A549 (cell line): ENCODE measurements around the gene PIK3CB. TPM values are rescaled to one million over a fixed set of nuclear protein-coding genes. Genes with fewer than 3 reads are reported as not detected.

ENCODE experiments used
- ATAC-seq, 2 experiments: fragments of 200-7000 bp in 1 of 2; fragments of >200 bp in 1 of 2; cut with Nextera tagmentation in 1 of 2; cut with Tn5 transposase in 1 of 2; 3 replicates each; pipeline versions ENCODE4 v1.8.0 to v1.9.1; 2018 to 2020; ENCODE audit warnings: mild to moderate bottlenecking in 1 of 2, moderate library complexity in 1 of 2
- CTCF ChIA-PET: fragments of 300-600 bp; sonication (Branson Sonifier 250); formaldehyde crosslinking; extraction: SDS; loops from one replicate; lab custom pipeline; 2021; ENCODE audit warnings: antibody characterized with exemption, inconsistent platforms; lab: Yijun Ruan, JAX
- POLR2A ChIA-PET: fragments of 350-600 bp; formaldehyde crosslinking; extraction: SDS; loops from one replicate; lab custom pipeline; 2021; ENCODE audit warnings: antibody characterized with exemption, inconsistent platforms; lab: Yijun Ruan, JAX
- DNase-seq, 2 experiments: peaks; one replicate each; pipeline versions ENCODE4 v3.0.0 to v3.0.0-alpha.2; 2011 to 2016; ENCODE audit warnings: low read depth in 1 of 2, low spot score in 1 of 2
- FAIRE-seq: peaks from 2 replicates; lab custom pipeline; 2011; peaks lifted over from hg19 to GRCh38; lab: Jason Lieb, UNC
- H3K27ac ChIP-seq, 2 experiments: fragments of >200 bp; sonication (Bioruptor Twin); formaldehyde crosslinking; 3 replicates each; pipeline ENCODE4 v1.5.1; 2016 to 2017
- H3K4me1 ChIP-seq: fragments of >200 bp; sonication (Bioruptor Twin); formaldehyde crosslinking; 3 replicates; pipeline ENCODE4 v1.6.1; 2016
- H3K4me2 ChIP-seq: fragments of >200 bp; sonication (Bioruptor Twin); formaldehyde crosslinking; 3 replicates; pipeline ENCODE4 v1.6.1; 2016
- H3K4me3 ChIP-seq: fragments of >200 bp; sonication (Bioruptor Twin); formaldehyde crosslinking; 3 replicates; pipeline ENCODE4 v1.5.1; 2016
- H3K9me3 ChIP-seq: fragments of >200 bp; sonication (Bioruptor Twin); formaldehyde crosslinking; 3 replicates; pipeline ENCODE4 v1.6.1; 2016
- BHLHE40 ChIP-seq: IDR thresholded peaks from 2 replicates; pipeline ENCODE4 v1.6.1; 2012; ENCODE audit warnings: low read depth, low read length, inconsistent platforms
- CBX2 ChIP-seq: fragments of 200-600 bp; sonication (generic); IDR thresholded peaks from 2 replicates; pipeline ENCODE4 v1.6.1; 2016; ENCODE audit warnings: low read depth, mild to moderate bottlenecking, borderline replicate concordance
- CBX8 ChIP-seq: fragments of 200-600 bp; sonication (generic); IDR thresholded peaks from 2 replicates; pipeline ENCODE4 v1.6.1; 2016
- CEBPB ChIP-seq, 2 experiments: fragments of >200 bp in 1 of 2; sonication (Bioruptor Twin) in 1 of 2; formaldehyde crosslinking in 1 of 2; IDR thresholded peaks; 2 replicates each; pipeline ENCODE4 v1.6.1; 2012 to 2016
- CHD2 ChIP-seq: fragments of 150-350 bp; IDR thresholded peaks from 2 replicates; pipeline ENCODE4 v1.6.1; 2014; ENCODE audit warnings: low read length; ENCODE audit not compliant: partially characterized antibody
- CHD4 ChIP-seq: fragments of 200-600 bp; sonication (generic); IDR thresholded peaks from 2 replicates; pipeline ENCODE4 v1.6.1; 2016; ENCODE audit warnings: antibody characterized with exemption, mild to moderate bottlenecking, borderline replicate concordance
- CTCF ChIP-seq: fragments of >200 bp; sonication (Bioruptor Twin); formaldehyde crosslinking; IDR thresholded peaks from 3 replicates; pipeline ENCODE4 v1.5.1; 2016
- E2F6 ChIP-seq: IDR thresholded peaks from 2 replicates; pipeline ENCODE4 v1.6.1; 2012; ENCODE audit warnings: low read depth, borderline replicate concordance
- EHF ChIP-seq: fragments of 250-450 bp; sonication (Bioruptor Pico); IDR thresholded peaks from 2 replicates; pipeline ENCODE4 v1.5.0; 2020; ENCODE audit warnings: mild to moderate bottlenecking
- HDAC2 ChIP-seq: fragments of 200-600 bp; sonication (generic); IDR thresholded peaks from 2 replicates; pipeline ENCODE4 v1.6.1; 2016
- HMGXB4 ChIP-seq: fragments of 250-450 bp; sonication (Bioruptor Pico); IDR thresholded peaks from 2 replicates; pipeline ENCODE4 v1.5.0; 2021; ENCODE audit warnings: mild to moderate bottlenecking, moderate library complexity, borderline replicate concordance
- MAFK ChIP-seq: fragments of 450-650 bp; IDR thresholded peaks from 2 replicates; pipeline ENCODE4 v1.6.1; 2014; ENCODE audit not compliant: partially characterized antibody
- MYC ChIP-seq: IDR thresholded peaks from 2 replicates; pipeline ENCODE4 v1.6.1; 2012; ENCODE audit warnings: mild to moderate bottlenecking, inconsistent platforms, low read length, improper control_type of control experiment, borderline replicate concordance
- NR3C1 ChIP-seq: fragments of >200 bp; sonication (Bioruptor Twin); formaldehyde crosslinking; IDR thresholded peaks from 3 replicates; pipeline ENCODE4 v1.6.1; 2017
- POLR2AphosphoS2 ChIP-seq: conservative IDR thresholded peaks from 2 replicates; pipeline ENCODE4 v1.6.1; 2012; ENCODE audit warnings: low read length, improper control_type of control experiment, inconsistent platforms
- RAD21 ChIP-seq, 2 experiments: fragments of >200 bp in 1 of 2; sonication (Bioruptor Twin) in 1 of 2; formaldehyde crosslinking in 1 of 2; IDR thresholded peaks in 1 of 2; conservative IDR thresholded peaks in 1 of 2; 2 replicates in 1 of 2; 3 replicates in 1 of 2; pipeline ENCODE4 v1.6.1; 2012 to 2018; ENCODE audit warnings: inconsistent platforms in 1 of 2
- RNF2 ChIP-seq: fragments of 200-600 bp; sonication (generic); IDR thresholded peaks from 2 replicates; pipeline ENCODE4 v1.6.1; 2016; ENCODE audit warnings: low read depth, mild to moderate bottlenecking, antibody characterized with exemption, moderate library complexity, borderline replicate concordance
- TFCP2L1 ChIP-seq: fragments of 250-450 bp; sonication (Bioruptor Pico); IDR thresholded peaks from 2 replicates; pipeline ENCODE4 v1.5.0; 2021; ENCODE audit warnings: mild to moderate bottlenecking
- TP53 ChIP-seq: fragments of 250-450 bp; sonication (Bioruptor Pico); IDR thresholded peaks from 2 replicates; pipeline ENCODE4 v1.5.0; 2021; ENCODE audit warnings: mild to moderate bottlenecking, moderate library complexity
- ZSCAN20 ChIP-seq: fragments of 250-450 bp; sonication (Bioruptor Pico); IDR thresholded peaks from 2 replicates; pipeline ENCODE4 v1.8.0; 2022; ENCODE audit warnings: mild to moderate bottlenecking, moderate library complexity
- WGBS: methylation state at CpG from one replicate; pipeline ENCODE4 v1.1.6; 2017; ENCODE audit errors: missing lambda C conversion rate; 5-methylcytosine and 5-hydroxymethylcytosine counted together
- polyA plus RNA-seq, 4 experiments: library from polyadenylated mRNA; depleted of rRNA in 3 of 4; stranded (reverse); fragments of >200 nt; fragmentation: RNase III in 1 of 4; extraction: RNeasy Plus Mini Kit Qiagen cat#74134 plus additional on column Dnase treatment in 1 of 4; gene quantifications; 2 replicates in 3 of 4; 3 replicates in 1 of 4; pipeline ENCODE4 v1.2.3, GENCODE V29; 2011 to 2017

Gene PIK3CB
- polyA plus RNA-seq, 2 of the 4 experiments (the other 2 are of a cell fraction): 20.7 to 23.3 TPM

- TF ChIP-seq CHD4 (no peak), BHLHE40 (no peak), CEBPB (IDR thresholded peaks at IDR 0.05) (0 out of 4 replicates have a peak, but pooled peaks of 1 of the 2 experiments have one; percentile 22), MYC (no peak), E2F6 (peak; percentile 67; the same call in 1 of the 2 replicates), RNF2 (no peak), TP53 (CRISPR knock-in tag) (no peak), HMGXB4 (CRISPR knock-in tag) (no peak), CHD2 (no peak), EHF (no peak), NR3C1 (no peak), POLR2AphosphoS2 (no peak), CTCF (no peak), TFCP2L1 (CRISPR knock-in tag) (no peak), HDAC2 (no peak)
Measured at GRCh38 chr3:138862924-138863775, 28.4 kb upstream of the PIK3CB start (continued).

- ATAC-seq: peak; percentile 28 to 42; a peak in 4 of 6 replicates
- peaks cover 33% of the 10 kb centered on the region for H3K4me1 ChIP-seq
- no peak overlapping the region for H3K4me3 ChIP-seq
- ChIA-PET CTCF (interaction anchor here (1.0 to 4.6 kb wide), 5 partner anchors 19 to 383 kb away, joined by 3 to 26 read pairs (median 3); no protein-coding TSS in a partner anchor), POLR2A (interaction anchor here (0.6 to 1.7 kb wide), 5 partner anchors 15 to 63 kb away, joined by 3 to 7 read pairs (median 3); no protein-coding TSS in a partner anchor)
- 33% methylated on average over 4 of the region's 4 CpGs for WGBS
- peak in 1 of 2 experiments; percentile 15 for DNase-seq
- no peak for TF ChIP-seq CBX8
- TF ChIP-seq RAD21 (conservative IDR thresholded peaks at IDR 0.05 in 1 of 2, IDR thresholded peaks at IDR 0.05 in 1 of 2): no peak
- no peak for TF ChIP-seq MAFK
- no peak for TF ChIP-seq NR3C1
- no peak for TF ChIP-seq CBX2
- TF ChIP-seq, all 56 proteins: peak for 0
- peak overlapping the region; percentile 90 to 93 for H3K27ac ChIP-seq
- H3K9me3 ChIP-seq: no peaks in the 10 kb centered on the region
- FAIRE-seq: no peak
- H3K4me2 ChIP-seq: peak overlapping the region; percentile 79
Measured at GRCh38 chr3:138862531-138862923, 27.8 kb upstream of the PIK3CB start.

- DNase-seq: peak in 1 of 2 experiments; percentile 10
- no peaks in the 10 kb centered on the region for H3K9me3 ChIP-seq
- H3K4me1 ChIP-seq: peaks cover 33% of the 10 kb centered on the region
- ATAC-seq: peak; percentile 41; a peak in 4 of 6 replicates
- no peak for TF ChIP-seq ZSCAN20
- FAIRE-seq: no peak
- WGBS: 60% methylated on average over 5 of the region's 5 CpGs
- peak overlapping the region; percentile 90 to 93 for H3K27ac ChIP-seq
- POLR2A ChIA-PET: interaction anchor here (0.6 kb wide), 2 partner anchors 12 to 14 kb away, joined by 3 read pairs; no protein-coding TSS in a partner anchor
- no peak overlapping the region for H3K4me3 ChIP-seq
- CTCF ChIA-PET: interaction anchor here (0.9 to 4.6 kb wide), 3 partner anchors 12 to 382 kb away, joined by 3 to 26 read pairs (median 3); no protein-coding TSS in a partner anchor
- peak overlapping the region; percentile 79 for H3K4me2 ChIP-seq
Measured at GRCh38 chr3:138861798-138862197, 27.1 kb upstream of the PIK3CB start.
